NCI-H2196 (cell line): ENCODE measurements around the gene SORCS2.

Experiments
- DNase-seq: peaks from one replicate; lab custom pipeline; 2025; ENCODE audit not compliant: unreplicated experiment; lab: John Stamatoyannopoulos, UW

The SORCS2 gene

DNA sequence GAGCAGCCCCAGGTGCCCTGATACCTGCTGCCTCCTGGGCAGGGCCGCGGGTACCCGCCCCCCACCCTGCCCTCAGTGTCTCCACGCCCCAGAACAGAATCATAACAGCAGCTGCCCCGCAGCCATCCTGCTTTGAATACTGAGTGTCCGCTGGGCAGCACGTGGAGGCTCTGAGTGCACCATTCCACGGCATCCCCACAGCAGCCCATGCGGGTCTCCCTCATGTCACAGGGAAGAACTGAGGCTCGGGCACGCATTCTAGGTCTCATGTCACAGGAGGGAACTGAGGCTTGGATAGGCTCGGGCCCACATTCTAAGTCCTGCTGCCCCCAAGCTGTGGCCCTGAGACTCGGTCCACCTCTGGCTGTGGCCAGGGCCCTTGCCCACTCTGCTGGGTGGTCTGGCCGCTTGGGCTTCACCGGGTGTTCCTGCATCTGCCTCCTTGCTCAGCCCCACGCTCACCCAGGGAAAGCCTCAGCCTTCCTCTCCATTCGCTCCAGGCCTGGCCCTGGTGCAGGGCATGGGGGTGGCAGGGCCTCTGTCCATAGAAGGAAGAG, 464.0 kb downstream of the SORCS2 start:
- no peak for DNase-seq

DNA sequence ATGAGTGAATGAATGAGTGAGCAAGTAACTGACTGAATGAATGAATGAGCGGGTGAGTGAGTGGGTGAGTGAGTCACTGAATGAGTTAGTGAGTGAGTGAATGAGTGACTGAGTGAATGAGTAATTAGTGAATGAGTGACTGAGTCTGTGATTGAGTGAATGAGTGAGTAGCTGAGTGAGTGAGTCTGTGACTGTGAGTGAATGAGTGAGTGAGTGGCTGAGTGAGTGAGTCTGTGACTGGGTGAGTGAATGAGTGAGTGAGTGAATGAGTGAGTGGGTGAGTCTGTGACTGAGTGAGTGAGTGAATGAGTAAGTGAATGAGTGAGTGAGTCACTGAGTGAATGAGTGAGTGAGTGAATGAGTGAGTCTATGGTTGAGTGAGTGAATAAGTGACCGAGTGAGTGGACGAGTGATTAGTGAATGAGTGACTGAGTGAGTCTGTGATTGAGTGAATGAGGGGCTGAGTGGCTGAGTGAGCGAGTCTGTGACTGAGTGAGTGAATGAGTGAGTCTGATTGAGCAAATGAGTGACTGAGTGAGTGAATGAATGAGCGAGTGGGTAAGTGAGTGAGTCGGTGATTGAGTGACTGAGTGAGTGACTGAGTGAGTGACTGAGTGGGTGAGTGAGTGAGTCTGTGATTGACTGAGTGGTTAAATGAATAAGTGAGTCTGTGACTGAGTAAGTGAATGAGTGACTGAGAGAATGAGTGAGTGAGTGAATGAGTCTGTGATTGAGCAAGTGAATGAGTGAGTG, 465.4 kb downstream of the SORCS2 start:
- DNase-seq, result no peak

DNA sequence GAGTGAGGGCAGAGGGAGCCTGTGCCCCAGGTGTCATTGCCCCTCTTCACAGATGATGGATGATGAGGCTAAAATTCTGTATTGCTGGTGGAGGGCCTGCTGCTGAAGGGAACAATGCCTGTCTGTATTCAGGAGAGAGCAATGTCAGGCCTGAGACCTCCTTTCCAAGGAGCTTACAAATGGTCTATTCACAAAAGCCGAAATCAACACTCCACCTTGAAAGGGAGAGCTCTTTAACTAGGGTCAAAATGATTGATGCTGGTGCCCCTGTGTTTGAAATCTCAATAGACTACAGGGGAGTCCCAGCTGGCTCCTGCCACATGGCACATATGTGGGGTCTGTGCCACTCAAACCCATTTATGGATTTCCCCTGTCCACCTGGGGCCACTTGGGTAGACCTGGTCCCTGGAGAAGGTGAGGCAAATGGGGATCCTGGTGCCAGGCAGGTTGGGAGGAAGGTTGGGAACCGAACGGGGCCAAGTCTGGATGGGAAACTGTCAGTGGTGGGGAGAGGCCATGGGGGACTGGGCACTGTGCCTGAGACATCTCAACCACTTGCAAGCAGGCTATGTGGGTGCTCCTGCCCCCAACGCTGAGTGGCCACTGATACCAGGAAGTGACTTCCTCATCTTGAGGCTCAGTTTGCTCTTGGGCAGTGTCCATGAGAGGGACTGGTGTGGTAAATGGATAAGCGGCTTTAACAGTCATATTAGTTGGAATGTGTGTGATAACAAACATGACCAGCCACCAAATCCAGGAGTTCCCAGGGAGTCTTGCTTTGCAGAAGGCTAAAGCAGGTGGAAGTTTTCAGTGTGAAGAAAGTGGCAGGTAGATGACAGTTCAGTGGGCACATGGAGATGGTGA, 466.2 kb downstream of the SORCS2 start:
- DNase-seq, result peak; percentile 5

DNA sequence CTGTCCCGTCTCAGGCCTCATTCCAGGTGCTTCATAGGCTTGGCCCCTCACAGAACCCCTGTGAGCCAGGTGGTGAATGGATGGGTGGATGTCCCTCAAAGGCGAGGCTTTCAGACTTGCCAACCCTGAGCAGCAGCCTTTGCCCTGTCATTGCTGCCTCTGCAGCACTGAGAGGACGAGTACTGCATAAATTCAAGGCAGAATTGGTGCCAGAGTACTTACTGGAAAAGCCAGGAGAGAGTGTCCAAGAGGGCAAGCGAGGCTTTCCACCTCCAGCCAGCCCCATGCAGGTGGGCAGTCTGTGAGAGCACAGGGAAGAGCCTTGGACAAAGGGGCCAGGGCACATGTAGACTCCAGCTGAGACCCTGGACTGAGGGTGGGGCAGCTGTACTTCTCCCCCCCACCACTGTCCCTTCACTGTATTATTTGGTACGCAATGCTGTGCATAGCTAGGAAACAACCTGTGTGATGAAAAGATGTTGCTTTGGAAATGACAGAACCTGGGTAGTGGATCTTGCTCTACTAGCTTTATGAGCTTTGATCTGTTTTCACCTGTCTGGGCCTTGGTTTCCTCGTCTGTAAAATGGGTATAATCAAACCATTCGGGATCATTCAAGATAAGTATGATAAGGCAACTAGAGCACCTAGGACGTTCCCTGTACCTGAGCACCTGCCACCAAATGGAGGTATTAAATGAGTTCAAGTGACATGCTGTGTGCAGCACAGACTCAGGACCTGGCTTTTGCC, 467.3 kb downstream of the SORCS2 start:
- DNase-seq, result no peak

DNA sequence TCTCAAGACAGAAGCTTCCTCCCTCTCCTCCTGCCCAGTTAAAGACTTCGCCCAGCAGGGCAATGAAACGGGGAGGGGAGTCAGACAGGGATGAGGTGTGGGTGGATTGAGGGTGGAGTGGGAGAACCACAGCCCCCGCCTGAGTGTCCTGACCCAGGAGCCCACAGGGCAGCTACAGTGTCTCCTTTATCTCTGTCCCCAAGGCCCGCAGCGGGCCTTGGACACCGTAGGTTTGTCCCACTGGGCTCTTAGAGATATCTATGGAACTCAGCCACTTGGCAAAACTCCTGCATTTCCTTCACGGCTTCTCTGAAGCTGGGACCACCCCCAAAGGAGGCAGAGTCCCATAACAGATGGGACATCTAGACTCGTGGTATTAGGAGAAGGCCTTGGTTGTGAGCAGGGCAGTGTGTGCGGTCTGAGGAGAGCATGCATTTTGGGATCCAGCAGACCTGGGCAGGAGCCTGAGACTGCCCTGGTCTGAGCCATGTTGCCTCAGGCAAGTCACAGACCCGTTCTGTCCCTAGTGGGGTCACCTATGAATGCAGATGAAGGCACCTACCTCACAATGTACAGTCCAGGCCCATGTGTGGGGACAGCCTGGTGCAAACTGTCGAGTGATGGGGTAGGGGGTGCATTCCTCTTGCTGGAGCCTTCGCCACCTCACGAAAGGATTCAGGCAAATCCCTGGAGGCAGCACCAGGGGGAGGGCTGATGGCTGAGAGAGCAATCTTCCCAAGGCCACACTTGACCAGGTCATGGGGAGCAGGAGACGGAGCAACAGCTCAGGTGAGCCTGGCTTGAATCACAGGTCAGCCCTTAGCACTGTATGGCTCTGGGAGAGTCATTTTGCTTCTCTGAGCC, 468.1 kb downstream of the SORCS2 start:
- no peak for DNase-seq

DNA sequence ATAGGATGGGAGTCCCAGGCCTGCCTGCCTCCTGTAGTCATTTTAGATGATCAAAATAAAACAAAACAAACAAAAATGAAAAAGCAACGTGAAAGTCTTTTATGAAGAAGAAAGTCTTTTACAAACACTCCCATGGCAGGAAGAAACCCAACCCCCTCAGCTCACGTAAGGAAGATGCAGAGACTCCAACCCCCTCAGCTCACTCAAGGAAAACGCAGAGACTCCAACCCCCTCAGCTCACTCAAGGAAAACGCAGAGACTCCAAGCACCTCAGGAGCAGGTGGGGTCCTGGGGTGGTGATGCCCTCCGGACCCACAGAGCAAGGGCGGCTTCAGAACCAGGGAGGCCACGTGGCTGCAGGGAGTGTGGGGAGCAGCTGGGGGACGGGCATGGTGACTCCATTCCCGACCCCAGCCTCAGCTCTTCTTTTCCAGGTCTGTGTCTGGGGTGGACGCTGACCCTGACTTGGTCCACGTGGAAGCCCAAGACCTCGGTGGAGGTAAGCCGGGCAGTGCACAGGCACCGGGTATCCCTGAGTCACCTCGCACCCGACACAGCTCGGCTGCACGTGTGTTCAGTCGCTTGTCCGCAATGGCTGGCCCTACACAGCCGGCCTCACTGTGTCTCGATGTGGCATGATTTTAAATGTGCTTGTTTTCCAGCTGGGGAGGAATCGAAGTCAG, 468.9 kb downstream of the SORCS2 start:
- no peak for DNase-seq

DNA sequence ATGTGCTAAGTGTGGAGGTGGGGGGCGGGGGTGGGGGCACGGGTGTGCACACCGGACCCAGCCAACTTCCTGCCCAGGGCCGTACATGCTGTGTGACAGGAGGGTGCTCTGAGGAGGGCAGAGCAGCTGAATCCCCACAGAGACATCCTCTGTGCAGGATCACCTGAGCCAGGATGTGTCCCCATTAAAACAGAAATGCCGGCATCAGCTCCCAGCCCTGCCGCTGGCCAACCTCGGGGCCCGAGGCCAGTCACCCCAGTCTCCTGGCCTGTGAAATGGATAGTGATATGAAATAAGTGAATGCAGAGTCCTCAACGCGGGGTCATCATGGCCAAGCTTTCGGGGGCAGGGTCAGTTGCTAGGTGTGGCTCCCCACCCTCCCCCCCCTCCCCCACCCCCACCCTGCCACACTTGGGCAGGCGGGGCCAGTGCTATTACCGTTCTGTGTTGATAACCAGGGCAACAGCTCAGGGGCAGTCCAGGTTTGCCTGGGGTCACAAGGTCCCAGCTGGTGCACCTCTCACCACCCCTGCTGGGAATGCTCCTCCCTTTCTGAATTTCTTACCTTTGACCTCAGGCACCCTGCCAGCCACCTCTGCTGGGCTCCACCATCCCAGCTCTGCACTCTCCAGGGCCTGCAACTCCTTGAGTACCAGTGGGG, 469.6 kb downstream of the SORCS2 start:
- DNase-seq, result no peak

DNA sequence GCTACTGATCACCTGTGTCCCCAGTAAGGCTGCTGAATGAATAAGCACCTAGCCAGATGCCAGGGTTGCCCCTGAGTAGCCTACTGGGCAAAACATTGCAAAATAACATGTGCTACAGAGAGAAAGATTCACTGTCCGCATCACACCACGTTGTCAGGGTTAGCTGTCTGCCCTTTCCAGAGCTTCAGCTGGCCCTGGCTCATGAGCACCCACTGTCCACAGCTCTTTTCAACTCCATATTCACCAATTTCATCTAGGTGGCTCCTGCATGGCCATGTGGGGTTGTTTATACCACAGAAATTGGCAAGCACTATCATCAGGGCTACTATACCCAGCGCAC, 470.1 kb downstream of the SORCS2 start:
- no peak for DNase-seq

DNA sequence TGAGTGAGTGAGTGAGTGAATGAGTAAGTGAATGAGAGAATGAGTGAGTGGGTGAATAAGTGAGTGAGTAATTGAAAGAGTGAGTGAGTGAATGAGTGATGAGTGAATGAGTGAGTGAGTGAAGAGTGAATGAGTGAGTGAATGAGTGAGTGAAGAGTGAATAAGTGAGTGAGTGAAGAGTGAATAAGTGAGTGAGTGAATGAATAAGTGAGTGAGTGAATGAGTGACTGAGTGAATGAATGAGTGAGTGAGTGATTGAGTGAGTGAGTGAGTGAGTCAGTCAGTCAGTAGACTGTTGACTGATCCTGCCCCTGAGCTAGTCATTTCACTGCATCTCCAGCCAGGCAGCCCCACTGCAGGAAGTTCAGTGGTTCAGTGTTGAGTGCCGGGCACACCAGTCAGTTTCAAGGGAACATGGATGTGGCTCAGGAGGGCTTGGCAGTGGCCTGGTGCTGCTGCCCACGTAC, 470.8 kb downstream of the SORCS2 start:
- DNase-seq, result no peak

DNA sequence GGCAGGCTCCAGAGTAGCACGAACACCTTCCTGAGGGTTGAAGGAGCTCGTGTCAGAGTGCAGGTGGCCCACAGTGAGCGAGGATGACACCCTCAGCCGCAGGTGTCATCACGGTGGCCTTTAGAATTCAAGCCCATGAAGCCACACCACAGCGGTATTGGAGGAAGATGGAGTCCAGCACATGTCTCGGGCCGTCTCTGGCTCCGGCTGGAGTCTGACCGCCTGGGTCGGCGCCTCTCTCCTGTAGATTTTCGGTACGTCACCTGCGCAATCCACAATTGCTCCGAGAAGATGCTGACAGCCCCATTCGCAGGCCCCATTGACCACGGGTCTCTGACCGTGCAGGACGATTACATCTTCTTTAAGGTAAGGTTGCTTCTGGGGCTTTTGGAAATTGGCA, 471.8 kb downstream of the SORCS2 start:
- no peak for DNase-seq

DNA sequence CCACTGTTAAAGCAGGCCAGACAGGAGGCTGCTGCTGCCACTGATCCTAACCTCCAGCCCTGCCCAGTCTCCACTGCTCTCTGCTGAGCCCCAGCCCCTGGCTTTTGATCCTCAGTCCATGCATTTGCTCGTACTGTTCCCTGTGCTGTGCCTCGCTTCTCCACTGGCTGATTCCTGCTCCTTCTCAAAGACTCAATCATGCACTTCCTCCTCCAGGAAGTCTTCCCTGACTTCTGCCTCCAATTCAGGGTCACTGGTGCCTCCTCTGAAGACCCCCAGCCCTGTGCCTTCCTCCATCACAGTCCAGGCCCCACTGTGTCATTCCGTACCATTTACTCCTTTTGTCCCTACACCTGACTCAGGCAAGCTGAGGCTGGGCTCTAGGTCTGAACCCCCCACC, 473.0 kb downstream of the SORCS2 start:
- no peak for DNase-seq

DNA sequence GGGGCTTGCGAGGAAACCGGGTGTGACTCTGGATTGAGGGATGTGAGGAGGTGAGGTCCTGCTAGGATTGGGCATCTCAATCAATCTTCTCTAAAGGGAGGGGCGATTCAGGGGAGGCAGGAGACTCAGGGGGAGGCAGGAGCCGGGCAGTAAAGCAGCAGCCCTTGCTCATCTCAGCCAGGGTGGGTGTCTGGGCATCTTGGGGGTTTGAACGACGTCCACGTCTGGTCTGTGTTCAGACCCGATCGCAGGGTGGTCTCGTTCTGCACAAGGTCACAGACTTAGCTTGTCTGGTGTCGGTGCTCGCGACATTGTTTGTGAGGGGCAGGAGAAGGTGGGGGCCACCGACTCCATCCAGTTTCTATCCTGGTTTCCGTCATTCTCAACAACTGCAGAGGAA, 473.7 kb downstream of the SORCS2 start:
- no peak for DNase-seq

DNA sequence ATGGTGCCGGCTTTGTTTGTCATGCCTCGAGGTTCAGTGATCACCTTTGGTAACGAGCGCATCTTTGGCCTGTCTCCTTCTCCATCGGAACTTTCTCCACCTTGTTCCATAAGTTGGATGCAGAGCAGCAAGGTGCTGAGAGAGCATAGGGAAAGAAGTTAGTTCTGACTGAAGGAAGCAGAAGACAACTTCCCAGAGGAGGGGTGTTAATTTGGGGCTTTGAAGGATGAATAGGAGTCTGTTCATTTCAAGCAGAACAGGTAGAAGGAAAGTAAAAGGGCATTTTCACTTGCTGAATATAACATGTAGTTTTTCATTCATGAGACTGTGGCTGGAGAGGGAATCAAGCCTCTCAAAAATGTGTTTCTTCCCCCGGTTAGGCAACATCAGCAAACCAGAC, 474.4 kb downstream of the SORCS2 start:
- no peak for DNase-seq

DNA sequence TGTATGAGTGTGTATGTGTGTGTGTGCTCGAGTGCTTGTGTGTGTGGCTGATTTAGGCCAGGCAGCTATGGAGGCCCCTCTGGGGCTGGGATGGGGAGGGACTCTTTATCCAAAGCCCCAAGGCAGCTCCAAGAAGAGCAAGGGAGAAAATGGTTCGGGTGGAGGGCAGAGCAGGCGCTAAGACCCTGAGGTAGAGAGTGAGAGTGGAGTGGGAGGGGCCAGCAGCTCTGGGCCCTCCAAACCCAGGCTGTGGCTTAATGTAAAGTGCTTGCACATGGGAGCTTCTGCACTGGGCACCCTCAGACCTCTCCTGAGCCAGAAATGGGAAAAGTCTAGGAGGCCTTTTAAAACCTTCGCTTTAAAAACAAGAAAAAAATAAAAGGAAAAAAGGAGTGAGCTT, 475.9 kb downstream of the SORCS2 start:
- no peak for DNase-seq

DNA sequence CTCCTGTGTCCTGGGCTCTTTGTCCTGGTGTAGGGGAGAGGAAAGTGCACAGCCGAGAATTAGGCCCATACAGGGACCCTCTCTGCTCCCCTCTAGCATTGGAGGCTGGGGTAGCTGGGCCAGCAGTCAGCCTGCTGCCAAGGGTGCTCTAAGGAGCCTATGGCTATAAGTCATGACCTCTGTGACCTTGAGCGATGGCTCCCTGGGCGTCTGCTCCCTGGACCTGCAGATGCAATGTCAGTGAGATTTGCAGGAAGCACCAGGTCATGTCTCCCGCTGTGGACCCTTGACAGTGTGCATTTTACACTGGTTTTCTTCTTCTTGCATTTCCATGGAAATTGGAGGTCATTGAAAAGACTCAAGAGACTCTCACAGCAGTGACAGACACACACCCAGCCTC, 476.5 kb downstream of the SORCS2 start:
- no peak for DNase-seq

DNA sequence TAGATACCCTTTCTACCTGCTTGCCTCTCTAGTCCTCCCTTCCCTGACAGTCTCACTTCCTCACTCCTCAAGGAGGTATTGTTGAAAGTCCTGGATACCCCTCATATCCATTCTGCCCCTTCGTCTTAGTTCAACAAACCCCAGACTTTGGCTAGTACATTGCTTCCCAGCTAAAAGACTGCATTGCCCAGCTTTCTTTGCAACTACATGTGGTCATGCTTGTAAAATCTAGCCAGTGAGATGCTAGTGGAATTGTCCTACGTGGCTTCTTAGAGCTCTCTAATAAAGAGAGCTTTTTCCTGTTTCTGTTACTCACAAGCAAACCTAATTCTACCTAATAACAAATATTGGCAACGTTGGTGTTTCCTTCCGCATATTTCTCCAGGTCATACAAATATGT, 480.3 kb downstream of the SORCS2 start:
- no peak for DNase-seq

DNA sequence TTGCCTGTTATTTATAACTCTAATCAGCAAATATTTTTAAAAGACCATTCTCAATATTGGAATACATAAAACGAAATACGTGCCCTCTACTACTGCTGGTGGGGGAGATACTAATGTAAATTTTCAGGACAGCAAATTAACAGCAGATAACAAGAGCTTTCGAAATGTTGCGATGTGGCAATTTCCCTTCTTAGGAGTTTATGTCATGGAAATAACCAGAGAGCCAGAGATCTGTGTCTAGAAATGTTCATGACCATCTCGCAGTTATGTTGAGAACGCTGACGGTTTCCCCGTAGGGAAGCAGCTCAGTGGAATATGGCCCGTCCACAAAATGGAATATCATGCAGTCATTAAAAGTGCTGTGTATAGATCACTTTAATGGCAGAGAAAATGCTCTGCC, 480.8 kb downstream of the SORCS2 start:
- no peak for DNase-seq

DNA sequence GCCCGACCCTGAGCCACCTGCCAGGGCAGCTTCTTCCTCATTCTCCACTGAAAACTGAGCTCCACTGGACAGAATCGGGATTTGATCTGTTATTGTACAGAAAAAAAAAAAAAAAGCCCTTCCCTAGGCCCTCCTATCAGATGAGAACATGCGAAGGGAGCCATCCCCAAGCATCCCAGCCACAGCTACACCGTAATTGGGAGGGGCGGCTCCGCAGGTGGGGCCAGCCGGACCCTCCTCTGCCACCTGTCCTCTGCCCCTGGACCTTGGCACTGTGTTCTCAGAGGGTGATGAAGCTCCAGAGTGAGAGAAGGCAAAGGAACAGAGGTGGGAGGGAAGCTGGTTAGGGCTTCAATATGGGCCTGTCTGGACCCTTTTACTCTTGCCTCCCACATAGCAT, 482.4 kb downstream of the SORCS2 start:
- no peak for DNase-seq

DNA sequence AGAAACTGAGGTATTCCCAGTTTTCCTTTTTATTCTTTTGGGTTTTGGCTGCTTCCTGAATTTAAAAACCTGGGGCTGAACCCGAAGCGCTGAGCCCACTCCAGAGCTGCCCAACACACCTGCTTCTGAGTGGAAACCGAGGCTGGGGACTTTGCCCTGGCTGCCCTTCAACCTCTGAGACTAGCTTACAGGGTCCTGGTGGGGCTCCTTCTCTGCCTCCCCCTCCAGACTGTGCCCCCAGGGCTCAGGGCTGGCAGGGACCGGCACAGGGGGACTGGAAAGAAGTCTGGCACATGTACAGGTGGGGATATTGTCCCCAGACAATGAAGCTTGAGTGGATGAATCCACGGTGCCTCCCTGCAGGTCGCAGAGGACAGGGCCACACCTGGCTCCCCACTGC, 482.8 kb downstream of the SORCS2 start:
- DNase-seq, result no peak
